ENCODE measurements around the gene TMEM52.

TMEM52 gene

DNA sequence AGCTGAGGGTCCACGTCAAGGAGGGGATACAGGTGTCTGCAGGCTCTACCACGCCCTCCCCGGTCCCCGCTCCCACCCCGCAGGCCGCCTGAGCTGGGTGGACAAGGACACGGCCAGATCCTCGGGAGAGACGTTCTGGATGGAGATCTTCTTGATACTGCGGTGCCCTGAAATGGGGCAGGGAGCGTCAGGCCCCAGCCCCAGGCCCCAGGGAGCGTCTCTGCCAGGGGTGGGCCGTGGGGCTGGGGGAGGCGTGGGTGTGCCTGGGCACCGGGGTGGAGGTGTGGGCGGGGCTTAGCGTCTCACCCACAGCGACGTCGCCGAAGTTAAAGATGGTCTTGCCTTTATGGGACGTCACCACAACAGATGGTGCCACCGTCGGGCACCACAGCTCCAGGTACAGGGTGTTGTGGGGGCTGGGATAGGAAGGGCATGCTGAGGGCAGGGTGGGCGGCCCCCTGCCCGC is 7.3 kb upstream of the TMEM52 start:
- FAIRE-seq, result no peak

DNA sequence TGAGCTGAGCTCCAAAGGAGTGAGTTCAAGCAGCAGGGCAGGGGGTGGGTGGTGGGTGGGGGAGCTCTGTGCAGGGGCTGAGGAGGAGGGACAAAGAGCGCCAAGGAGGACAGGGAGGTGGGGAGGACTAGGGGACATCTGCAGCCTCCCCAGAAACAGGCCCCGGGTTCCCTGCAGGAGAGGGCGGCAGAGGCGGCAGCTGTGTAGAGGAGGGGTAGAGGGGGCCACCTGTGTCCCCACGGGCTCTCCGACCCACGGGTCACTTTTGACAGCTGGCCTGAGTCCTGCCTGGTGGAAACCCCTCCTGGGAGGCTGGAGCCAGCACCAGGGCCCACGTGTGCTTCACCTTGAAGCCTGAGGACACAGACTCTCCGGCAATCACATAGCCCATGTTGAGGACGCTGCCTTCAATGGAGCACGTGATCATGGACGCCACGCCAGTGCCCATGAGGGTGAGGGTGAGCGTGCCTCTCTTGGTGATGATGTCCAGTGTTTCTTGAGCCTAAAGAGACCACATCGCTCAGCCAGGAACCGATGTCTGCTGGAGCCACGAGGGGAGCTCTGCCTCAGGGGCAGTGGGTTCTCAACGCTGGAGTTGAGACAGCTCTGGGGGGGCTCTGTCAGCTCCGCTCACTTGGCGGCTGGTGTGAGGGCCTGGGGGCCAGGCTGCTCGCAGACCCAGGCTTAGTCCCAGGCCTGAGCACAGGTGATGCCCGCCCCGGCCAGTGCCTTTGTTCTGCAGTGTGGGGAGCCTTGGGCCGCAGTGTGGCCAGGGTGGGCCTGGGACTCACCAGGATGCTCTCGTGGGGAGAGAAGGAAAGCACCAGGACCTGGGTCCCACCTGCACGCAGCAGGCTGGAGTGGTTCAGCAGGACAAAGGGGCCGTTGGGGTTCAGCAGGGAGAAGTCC is 6.6 kb upstream of the TMEM52 start:
- no peak for FAIRE-seq

DNA sequence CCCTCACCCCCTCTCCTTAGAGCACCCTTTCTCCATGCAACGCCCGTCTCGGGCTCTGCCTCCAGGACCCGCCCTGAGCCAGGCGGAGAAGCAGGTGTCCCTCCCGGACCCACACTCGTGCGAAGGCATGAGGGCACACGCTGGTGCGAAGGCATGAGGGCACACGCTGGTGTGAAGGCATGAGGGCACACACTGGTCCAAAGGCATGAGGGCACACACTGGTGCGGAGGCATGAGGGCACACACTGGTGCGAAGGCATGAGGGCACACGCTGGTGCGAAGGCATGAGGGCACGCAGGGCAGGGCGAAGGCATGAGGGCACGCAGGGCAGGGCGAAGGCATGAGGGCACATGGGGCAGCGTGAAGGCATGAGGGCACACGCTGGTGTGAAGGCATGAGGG is 5.8 kb upstream of the TMEM52 start:
- no peak for FAIRE-seq

DNA sequence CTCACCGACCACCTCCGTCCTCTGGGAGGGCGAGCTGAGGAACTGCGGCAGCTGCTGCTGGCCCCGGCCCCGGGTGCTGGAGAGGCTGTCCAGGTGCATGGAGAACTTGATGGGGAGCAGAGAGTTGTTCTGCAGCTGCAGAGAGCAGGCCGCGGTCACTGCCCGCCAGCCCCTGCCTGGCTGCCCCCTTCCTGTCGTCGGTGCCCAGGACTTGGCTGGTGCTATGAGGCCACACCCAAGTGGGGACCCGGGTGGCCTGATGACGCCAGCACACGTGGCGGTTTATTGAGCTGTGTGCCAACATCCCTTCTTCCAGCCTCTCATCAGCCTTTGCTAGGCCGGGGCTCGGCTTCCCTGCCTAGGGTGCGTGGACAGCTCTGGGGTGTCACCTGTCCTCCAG is 5.3 kb upstream of the TMEM52 start:
- FAIRE-seq, result no peak

DNA sequence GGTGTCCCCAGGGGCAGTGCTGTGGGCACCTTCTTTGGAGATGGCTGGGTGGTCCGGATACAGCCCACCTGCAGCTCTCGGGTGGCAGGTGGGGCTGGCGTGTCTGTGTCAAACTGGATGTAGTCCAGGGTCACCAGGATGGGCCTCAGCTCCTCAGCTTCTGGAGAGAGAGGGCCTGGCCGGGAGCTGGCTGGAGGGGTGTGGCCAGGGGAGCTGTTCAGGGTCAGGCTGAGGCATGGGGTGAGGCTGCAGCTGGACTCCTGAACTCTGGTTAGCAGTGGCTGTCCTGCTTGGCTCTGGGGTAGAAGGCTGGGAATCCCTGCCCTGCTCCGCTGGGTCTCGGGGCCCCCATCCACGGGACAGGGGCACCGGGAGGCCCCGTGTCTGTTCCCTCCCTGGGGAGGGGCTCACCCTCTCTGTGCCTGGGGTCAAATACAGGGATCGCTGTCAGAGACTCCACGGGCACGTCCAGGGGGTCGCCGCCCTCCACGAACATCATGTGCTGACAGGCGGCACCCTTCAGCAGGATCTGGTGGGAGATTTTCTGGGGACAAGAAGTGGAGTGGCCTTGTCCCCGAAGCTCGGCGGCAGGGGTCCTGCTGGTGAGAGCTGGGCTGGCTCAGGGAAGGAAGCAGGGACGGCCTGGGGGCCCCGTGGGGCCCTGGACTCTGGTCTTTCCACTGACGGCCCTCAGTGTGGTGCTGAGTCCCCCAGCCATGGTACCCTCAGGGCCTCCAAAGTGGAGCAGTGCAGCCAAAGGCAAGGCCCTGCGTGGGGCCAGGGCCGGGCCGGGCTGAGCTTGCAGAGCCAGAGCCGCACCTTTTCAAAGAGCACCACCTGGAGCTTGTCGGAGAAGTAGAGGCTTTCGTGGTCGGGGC is 4.1 kb upstream of the TMEM52 start:
- FAIRE-seq, result no peak

DNA sequence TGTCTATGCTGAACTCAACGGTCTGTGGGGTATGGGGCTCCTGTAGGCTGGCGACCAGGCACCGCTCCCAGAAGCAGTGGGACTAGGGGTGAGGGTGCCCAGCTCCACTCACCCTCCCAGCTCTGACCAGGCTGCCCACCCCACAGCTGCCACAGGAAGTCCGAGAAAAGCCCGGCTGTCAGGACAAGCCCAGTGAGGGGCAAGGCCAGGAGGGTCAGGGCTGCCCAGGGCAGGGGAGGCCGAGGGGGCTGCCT is 3.5 kb upstream of the TMEM52 start:
- no peak for FAIRE-seq

DNA sequence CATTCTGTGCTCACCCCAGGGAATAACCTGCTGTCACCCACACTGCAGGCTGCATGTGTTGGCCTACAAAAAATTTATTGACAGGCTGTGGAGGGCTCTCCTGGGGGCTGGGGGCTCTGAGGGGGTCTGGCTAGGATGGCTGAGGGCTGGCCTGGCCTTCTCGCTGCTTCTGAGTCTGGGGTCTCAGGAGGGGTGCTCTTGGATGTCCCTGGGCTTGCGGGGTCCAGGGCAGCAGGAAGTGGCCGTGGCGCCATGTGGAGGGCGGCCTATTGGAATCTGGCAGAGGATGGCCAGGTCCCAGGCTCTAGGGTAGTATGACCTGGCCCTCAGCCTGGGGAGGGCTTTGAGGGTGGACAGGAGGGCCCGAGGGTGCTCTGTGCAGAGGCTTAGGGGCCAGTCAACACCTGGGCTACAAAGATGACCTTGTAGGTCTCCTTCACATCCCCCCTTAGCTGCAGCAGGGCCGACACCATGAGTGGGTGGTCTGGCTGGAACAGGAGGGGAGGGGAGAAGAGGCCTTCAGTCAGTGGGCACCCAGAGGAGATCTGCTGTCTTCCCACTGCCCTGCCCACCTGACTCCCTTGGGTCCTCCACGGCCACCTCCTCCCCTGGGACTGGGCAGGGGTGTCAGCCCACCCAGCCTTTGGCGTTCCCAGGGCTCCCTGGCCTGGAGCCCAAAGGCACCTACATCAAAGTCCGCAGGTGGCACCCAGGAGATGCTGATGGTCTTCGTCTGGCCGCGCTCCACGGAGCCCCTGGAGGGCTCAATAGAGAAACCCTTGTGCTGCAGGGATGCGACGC is 3.0 kb upstream of the TMEM52 start:
- FAIRE-seq, result no peak

DNA sequence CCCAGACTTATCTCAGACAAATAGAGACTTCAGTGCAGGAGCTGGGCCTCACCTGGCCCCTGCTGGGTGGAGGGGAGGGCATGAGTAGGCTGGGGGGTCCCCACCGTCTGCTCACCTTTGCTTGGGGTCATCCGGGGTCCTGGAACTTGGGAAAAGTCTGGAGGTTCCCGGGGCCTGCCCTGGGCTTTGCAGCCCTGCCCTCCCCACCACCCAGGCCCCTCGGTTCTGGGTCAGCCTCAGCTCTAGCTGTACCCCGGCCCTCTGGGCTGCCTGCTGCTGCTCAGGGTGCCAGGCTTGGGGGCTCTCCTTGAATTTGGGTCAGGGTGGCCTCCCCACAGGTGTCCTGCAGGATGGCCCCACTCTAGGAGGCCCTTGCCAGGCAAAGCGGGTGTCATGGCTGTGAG is 2.4 kb upstream of the TMEM52 start:
- FAIRE-seq, result no peak

DNA sequence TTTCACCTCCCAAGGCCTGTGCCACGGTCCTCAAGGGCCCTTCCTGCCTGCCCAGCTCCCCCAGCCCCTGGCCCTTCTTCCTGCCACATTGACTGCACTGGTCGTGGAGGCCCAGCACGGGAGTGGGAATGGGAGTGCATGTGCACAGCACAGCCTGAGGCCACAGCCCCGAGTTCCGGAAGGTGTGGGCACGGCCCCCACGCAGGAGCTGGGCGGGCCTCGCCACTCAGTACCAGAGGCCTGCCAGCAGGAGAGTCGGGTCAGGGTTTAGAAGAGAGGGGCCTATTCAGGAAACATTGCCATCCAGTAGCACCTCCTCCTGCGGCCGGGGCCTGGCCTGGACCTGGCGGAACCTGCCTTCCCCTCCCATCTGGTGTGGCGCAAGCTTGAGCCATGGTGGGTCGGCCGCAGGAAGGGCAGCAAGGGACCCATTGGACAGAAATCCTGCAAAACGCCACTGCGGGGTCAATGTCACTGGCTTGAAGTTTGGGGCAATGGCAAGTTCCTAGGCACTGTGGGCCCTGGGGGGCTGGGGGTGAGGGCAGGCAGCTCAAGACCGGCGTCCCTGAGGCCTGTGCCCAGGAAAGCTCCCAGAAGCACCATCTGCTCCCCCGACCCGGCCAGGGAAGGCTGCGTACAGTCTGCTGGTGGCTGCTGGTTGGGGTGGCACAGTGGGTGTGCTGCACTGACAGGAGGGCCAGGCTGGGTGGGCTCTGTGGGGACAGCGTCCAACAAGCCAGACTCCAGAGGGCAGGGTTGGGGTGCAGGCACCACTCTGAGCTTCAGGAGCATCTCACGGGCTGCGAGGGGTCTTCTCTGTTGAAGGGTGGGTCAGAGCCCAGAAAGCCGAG is 1.8 kb upstream of the TMEM52 start:
- no peak for FAIRE-seq

DNA sequence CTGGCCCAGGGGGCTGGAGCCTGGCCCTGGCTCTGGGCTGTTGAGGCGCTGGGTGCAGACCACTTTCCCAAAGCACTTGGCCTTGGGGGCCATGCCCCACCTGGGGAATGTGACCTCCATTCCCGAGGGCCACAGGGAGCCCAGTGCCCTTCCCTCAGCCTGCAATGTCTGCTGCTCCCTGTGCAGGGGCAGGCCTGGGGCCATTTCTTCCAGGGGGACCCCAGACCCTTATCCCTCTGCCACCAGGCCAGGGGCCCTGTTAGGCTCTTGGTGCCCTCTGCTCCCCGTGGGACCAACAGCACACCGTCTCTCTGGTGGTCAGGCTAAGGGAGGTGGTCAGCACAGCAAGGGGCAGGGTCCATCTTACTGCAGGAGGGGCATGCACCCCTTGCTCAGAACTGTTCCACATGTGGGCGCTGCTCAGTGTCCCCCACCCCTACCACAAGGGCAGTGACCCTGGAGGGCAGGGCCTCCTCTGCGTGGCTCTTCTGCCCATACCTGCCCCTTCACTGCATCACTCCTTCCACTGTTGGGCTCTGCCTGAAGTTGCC is 1.1 kb upstream of the TMEM52 start:
- no peak for FAIRE-seq

DNA sequence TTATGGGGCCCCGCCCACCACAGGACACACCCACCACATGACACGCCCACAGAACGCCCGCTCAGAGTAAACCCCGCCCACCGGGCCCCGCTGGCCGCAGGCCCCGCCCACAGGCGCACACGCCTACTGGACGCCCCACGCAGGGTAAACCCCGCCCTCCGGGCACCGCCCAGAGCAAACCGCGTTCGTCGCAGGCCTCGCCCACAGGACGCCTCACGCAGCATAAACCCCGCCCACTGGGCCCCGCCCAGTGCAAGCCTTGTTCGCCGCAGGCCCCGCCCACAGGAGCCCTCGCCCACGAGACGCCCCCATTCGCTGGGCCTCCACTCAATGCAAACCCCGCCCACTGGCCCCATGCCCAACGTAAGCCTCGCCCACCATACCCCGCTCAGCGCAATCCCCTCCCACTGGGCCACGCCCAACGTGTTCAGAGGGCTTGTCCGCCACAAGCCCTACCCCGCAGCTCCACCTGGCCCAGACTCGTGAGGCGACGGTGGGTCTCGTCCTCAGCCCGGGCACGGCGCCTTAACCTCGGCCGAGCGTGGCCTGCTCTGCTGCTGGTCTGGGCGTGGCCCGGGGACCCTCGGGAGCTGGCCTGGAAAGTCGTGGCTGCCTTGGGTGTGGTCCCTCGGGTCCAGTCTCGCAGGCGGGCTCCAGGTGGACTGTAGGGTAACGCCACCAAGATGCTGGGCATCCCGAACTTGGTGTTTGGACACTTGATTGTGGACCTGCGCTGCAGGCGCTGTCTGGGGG is 401 bp upstream of the TMEM52 start:
- FAIRE-seq, result peak; percentile 92

DNA sequence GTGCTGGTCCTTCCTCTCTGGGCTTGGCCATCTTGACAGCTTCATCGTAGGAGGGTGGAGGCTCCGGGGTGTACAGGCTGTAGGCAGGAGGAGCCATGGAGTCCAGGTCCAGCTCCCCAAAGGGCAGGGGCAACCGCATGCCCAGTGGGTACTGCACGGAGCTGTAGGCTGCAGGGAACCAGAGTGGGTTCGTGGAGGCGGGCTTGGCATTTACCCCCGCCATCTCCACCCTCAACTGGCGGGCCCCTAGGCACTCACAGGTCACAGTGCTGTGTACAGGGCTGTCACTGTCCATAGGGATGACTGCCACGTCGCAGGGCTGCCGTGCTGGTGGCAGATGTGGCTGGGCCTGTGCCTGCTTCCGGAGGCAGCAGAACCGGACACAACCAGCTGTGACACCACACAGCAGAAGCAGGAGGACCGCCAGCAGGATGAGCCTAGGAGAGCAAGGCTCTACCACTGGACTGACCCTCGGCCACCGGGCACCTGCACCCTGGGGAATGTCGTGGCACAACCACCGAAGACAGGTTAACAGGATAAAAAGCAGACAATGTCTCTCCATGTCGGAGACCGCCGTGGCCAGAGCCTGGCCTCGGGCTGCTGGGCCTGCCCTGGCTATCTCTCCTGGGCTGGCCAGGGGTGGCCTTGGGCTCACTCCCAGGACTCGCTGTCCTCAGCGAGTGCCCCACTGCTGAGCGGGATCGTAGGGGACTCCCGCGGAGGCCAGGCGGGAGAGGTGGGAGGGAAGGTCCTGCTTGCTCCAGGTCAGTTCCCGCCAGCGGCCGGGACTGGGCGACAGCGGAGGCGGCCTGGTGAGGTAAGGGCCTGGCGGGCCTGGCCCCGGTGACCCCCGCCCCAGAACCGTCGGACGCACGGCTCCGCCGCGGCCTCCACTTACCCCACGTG is 831 bp downstream of the TMEM52 start:
- no peak for FAIRE-seq

DNA sequence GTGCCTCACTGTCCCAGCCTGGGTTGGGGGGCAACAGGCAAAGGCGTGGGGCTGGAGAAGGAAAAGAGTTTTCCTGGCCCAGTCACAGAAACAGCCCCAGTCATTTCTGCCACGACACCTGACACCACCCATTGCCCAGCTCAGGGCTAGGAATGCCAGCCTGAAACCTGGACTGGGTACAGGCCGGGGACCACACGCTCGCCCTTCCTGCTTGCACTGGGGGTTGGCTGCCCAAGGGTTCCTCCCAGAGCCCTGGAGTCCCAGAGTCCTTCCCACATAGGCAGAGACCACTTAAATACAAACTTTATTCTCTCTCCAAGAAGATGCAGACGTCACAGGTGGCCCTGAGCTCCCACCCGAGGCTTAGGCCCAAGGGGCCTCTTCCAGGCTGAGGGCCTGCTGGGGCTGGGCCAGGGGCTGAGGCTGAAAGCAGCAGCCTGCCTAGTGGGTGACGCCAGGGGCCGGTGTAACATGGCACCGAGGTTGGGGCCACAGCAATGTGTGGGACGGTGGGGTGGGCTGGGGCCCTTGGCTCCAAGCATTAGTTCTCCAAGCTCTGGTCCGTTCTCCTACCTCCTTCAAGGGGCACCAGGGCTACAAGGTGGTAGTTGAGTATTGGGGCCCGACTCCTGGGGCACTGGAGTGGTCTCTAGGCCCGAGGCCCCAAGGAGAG is 1.6 kb downstream of the TMEM52 start:
- FAIRE-seq, result no peak

DNA sequence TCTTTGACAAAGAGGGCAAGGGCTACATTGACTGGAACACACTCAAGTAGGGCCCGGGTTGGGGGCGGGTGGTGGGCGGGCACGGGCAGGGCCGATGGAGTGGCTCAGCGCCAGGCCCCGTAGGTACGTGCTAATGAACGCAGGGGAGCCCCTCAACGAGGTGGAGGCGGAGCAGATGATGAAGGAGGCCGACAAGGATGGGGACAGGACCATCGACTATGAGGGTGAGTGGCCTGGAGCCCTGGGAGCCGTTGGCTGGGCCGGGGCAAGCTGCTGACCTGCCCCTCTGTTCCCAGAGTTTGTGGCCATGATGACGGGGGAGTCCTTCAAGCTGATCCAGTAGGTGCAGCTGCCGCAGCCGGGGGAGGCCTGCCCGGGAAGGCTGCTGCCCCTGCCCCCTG is 2.2 kb downstream of the TMEM52 start:
- FAIRE-seq, result no peak

DNA sequence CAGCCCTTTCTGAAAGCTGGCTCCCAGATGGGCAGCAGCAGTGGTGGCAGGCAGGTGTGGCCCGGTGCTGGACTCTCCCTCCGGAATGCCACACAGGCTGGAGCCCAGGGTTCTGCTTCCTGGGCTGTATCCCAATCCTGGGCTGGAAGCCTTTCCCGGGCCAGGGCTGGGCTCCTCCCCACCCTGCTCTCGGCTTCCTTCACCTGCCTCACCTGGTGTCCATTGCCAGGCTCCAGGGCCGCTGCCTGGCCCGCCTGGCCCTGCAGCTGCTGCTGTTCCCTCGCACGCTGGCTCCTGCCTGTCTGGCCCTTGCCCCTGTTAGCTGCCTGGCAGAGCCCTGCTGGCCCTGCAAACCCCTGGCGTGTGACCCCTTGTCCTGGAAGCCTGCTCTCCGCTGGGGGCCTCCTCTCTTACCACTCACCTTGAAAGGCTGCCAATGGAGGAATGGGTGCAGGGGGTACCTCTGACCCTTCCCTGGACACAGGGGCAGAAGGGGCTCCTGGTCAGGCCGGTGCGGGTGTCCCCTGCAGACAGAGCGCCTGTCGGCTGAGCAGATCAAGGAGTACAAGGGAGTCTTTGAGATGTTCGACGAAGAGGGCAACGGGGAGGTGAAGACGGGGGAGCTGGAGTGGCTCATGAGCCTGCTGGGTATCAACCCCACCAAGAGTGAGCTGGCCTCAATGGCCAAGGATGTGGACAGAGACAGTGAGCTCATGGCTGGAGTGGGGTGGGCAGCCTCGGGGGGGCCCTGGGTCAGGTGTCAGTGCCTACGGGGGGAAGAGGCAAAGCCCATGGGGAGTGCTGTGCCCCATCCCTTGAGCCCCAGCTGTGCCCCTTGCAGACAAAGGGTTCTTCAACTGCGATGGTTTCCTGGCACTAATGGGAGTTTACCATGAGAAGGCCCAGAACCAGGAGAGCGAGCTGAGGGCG is 2.9 kb downstream of the TMEM52 start:
- no peak for FAIRE-seq

DNA sequence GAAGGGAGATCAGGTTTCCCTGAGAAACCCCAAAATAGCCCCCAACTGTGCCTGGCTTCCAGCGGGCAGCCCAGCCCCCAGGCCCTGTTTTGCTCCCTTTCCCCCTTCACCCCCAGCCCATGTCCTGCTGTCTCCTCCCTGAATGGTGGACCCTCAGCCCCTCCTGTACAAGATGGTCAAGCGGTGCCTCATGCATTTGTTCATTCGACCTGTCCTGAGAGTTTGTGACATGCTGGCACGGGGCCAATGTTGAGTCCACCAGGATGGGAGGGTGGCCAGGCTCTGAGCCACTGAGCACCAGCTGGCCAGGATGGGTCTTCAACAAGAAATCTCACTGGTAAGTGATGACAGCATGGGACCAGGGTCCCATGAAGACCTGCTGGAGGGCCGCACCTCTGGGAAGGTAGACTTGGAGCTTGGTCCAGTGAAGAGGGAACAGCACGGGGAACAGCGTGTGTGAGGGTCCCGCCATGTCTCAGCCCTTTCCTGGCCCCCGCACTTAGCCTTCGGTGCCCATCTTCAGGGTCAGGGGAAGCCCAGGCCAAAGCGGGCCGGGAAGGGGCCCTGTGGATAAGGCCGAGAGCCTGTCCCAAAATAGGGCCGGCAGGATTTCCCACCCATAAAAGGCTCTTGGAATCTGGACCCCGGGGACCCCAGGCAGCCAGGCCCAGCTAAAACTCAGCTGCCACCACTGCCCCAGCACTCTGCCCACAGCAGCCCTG is 3.9 kb downstream of the TMEM52 start, which contains the start of gene CALML6:
Gene CALML6 (plus strand): TSS at position 290 of the 722 bp plus-strand sequence. CDS start 21 bp downstream, at position 311.
- FAIRE-seq, result no peak
